ENCODE measurements around the gene SLC25A11. TPM values are rescaled to one million over a fixed set of nuclear protein-coding genes. Genes with fewer than 3 reads are reported as not detected.

SLC25A11 gene
- total RNA-seq, 1 experiment from 2014 or later: 40.1 TPM

- Histone ChIP-seq H3K36me3 (ENCODE audit: control insufficient read depth, insufficient read depth, low read length) (no peaks in the 10 kb centered on the region), H3K4me1 (peaks cover 8% of the 10 kb centered on the region), H3K27me3 (replicated peaks; ENCODE audit: control insufficient read depth, insufficient read depth, low read length) (no peaks in the 10 kb centered on the region), H3K4me3 (ENCODE audit: low read depth, low read length) (no peak overlapping the region), H3K9me3 (no peaks in the 10 kb centered on the region)
- no peak overlapping the region for H3K27ac Mint-ChIP-seq (ENCODE audit: unreplicated experiment)
- peaks cover 11% of the 10 kb centered on the region for H3K36me3 Mint-ChIP-seq (ENCODE audit: insufficient read depth, unreplicated experiment)
- no TSS peak for BruUV-seq (replicated peaks)
- intact Hi-C loops (cut with micrococcal nuclease; ENCODE audit: unreplicated experiment): no loop called here
- H3K4me3 Mint-ChIP-seq (ENCODE audit: unreplicated experiment): no peak overlapping the region
- TF ChIP-seq CTCF (IDR thresholded peaks at IDR 0.05; ENCODE audit: insufficient read depth in 1 of 2, low read depth in 1 of 2, low read length in 1 of 2, severe bottlenecking in 1 of 2, unreplicated experiment in 1 of 2): no peak
- H3K4me1 Mint-ChIP-seq (ENCODE audit: low read depth, unreplicated experiment): peaks cover 11% of the 10 kb centered on the region
- H3K9me3 Mint-ChIP-seq (ENCODE audit: unreplicated experiment): no peaks in the 10 kb centered on the region
- ChIA-PET CTCF (no interaction called here), POLR2A (no interaction called here)
- H3K27me3 Mint-ChIP-seq (ENCODE audit: insufficient read depth, unreplicated experiment): no peaks in the 10 kb centered on the region
- no peak for DNase-seq
Observed at GRCh38 chr17:4955091-4955490, 15.2 kb upstream of the SLC25A11 start.

- intact Hi-C loops (cut with micrococcal nuclease; ENCODE audit: unreplicated experiment): no loop called here
- Histone ChIP-seq H3K4me3 (ENCODE audit: low read depth, low read length) (no peak overlapping the region), H3K27me3 (replicated peaks; ENCODE audit: control insufficient read depth, insufficient read depth, low read length) (no peaks in the 10 kb centered on the region), H3K4me1 (peaks cover 8% of the 10 kb centered on the region), H3K9me3 (no peaks in the 10 kb centered on the region), H3K36me3 (ENCODE audit: control insufficient read depth, insufficient read depth, low read length) (no peaks in the 10 kb centered on the region)
- Mint-ChIP-seq H3K27me3 (ENCODE audit: insufficient read depth, unreplicated experiment) (no peaks in the 10 kb centered on the region), H3K27ac (ENCODE audit: unreplicated experiment) (no peak overlapping the region), H3K36me3 (ENCODE audit: insufficient read depth, unreplicated experiment) (peaks cover 4% of the 10 kb centered on the region), H3K9me3 (ENCODE audit: unreplicated experiment) (no peaks in the 10 kb centered on the region), H3K4me3 (ENCODE audit: unreplicated experiment) (no peak overlapping the region), H3K4me1 (ENCODE audit: low read depth, unreplicated experiment) (peaks cover 10% of the 10 kb centered on the region)
- ChIA-PET CTCF (no interaction called here), POLR2A (interaction anchor here (3.0 kb wide), 1 partner anchor 14 kb away, joined by 13 read pairs; the partner anchor contains the start of genes RNF167 and SLC25A11)
- BruUV-seq (replicated peaks): no TSS peak
- TF ChIP-seq CTCF (IDR thresholded peaks at IDR 0.05; ENCODE audit: insufficient read depth in 1 of 2, low read depth in 1 of 2, low read length in 1 of 2, severe bottlenecking in 1 of 2, unreplicated experiment in 1 of 2): no peak
- DNase-seq: no peak
Observed at GRCh38 chr17:4953451-4953961, 13.7 kb upstream of the SLC25A11 start.

- peak overlapping the region; percentile 85 for H3K4me3 Mint-ChIP-seq (ENCODE audit: unreplicated experiment)
- peaks cover 10% of the 10 kb centered on the region for H3K4me1 Mint-ChIP-seq (ENCODE audit: low read depth, unreplicated experiment)
Observed at GRCh38 chr17:4951486-4951885, 11.6 kb upstream of the SLC25A11 start.

More at GRCh38 chr17:4951486-4951885, 11.6 kb upstream of the SLC25A11 start:
- no peak overlapping the region for H3K4me3 ChIP-seq (ENCODE audit: low read depth, low read length)
- TF ChIP-seq CTCF (IDR thresholded peaks at IDR 0.05; ENCODE audit: insufficient read depth in 1 of 2, low read depth in 1 of 2, low read length in 1 of 2, severe bottlenecking in 1 of 2, unreplicated experiment in 1 of 2): no peak
- intact Hi-C loops (cut with micrococcal nuclease; ENCODE audit: unreplicated experiment): no loop called here
- CTCF ChIA-PET: interaction anchor here (1.4 kb wide), 1 partner anchor 16 kb away, joined by 5 read pairs; the partner anchor contains the start of gene SPAG7
- H3K27me3 Mint-ChIP-seq (ENCODE audit: insufficient read depth, unreplicated experiment): no peaks in the 10 kb centered on the region
- H3K4me1 ChIP-seq: peaks cover 12% of the 10 kb centered on the region
- peak overlapping the region; percentile 88 for H3K27ac Mint-ChIP-seq (ENCODE audit: unreplicated experiment)
- H3K27me3 ChIP-seq (replicated peaks; ENCODE audit: control insufficient read depth, insufficient read depth, low read length): no peaks in the 10 kb centered on the region
- no peak for DNase-seq
- peaks cover 13% of the 10 kb centered on the region for H3K36me3 Mint-ChIP-seq (ENCODE audit: insufficient read depth, unreplicated experiment)
- H3K9me3 ChIP-seq: no peaks in the 10 kb centered on the region
- H3K36me3 ChIP-seq (ENCODE audit: control insufficient read depth, insufficient read depth, low read length): no peaks in the 10 kb centered on the region
- no TSS peak for BruUV-seq (replicated peaks)
- H3K9me3 Mint-ChIP-seq (ENCODE audit: unreplicated experiment): no peaks in the 10 kb centered on the region
- POLR2A ChIA-PET: interaction anchor here (1.0 to 3.0 kb wide), 2 partner anchors 12 to 16 kb away, joined by 4 to 13 read pairs; partner anchors contain the start of genes RNF167, SLC25A11 and SPAG7
